ENCODE results near the gene EHD4.

Gene EHD4

DNA sequence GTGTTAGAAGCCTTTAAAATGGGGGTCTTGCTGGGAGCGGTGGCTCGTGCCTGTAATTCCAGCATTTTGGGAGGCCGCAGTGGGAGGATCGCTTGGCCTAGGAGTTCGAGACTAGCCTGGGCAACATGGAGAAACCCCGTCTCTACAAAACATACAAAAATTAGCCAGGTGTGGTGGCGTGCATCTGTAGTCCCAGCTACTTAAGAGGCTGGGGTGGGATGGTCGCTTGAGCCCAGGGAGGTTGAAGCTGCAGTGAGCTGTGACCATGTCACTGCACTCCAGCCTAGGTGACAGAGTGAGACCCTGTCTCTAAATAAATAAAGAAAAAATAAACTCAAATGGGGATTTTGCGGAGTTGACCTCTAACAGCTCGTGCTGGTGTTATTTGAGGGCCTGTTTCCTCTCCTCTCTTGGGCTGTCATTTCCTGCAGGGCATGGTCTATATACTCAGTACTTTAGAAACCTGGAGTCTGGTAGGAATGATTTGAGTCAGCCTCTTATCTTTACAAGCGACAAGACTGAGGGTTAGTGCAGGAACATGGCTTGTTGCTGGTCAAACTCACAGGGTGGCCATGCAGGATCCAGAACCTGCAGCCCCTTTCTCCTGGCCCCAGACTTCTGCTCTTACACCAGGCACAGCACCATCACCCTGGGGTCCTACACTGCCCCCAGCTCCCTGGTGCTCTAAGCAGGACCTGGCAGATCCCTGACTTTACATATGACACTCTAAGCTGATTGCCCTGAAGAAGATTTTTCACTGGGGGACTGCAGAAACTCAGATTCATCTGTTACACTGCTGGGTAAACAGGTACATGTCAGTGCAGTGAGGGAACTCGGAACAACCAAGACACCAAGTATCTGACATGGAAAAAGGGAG is 15.1 kb downstream of the EHD4 start:
- no peak for DNase-seq (ENCODE audit: low read depth in 2 of 2)

DNA sequence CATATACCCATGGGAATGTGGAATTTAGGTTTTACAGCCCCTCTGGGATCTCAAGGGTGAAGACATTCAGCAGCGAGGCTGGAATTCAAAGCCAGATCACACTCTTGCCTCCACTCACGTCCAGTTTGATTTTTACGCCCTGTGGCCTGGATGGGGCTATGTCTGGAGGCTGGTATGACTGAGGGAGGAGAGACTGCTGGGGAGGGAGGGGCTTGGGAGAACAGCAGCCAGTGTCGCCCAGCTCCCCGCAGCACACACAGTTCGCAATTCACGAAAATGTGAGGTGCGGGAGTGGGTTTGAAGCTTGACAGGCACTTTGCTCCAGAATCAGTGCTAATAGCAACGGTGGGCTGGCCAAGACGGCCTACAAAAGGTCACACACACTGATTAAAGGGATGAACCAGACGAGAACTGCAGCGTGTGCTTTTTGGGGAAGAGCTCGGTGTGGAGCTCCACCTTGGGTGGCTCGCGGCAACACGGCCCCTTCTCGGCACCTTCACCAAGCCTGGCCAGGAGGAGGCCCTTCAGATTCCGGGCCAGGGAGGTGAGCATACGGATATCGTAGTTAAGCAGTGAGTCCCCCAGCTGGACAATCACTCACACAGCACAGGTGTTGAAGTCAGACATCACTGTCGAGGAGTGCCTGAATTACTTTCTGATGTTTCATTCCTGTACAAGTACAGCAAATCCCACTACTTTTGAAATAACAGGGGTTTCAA is 16.4 kb downstream of the EHD4 start:
- no peak for DNase-seq (ENCODE audit: low read depth in 2 of 2)

DNA sequence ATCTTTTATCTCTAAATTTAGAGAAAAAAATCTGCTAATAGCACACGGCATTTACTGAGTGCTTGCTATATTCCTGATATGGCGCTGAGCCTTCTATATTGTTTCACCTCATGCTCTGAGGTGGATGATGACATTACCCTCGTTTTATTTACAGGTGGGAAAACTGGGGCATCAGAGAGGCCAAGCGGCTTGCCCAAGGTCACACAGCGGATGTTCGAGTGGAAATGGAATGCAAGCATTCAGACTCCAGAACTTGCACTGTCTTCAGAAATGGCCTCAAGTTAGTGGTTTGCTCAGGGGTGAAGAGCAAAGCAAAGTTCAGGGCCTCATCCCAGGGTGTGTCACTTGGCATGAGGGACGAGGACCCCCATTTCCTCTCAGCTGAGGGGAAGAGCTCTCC is 17.3 kb downstream of the EHD4 start:
- DNase-seq (ENCODE audit: low read depth in 2 of 2): no peak

DNA sequence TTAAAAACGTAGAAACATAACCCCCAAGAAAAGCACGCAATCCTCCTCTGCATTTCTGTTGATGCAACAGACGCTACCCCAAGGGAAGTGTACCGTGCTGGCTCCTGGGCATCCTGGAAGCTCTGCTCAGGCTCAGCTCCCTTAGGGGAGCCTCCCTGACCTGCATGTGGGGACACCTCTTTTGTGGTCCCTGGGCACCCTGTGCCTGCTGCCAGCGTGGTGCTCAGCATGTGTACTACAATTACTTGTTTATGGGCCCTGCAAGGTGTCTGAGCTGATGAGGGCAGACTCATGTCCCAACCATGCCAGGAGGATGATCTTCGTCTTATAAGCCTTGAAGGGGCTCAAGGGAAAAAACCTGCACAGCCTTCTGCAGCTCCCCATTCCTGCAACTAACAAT is 18.3 kb downstream of the EHD4 start:
- no peak for DNase-seq (ENCODE audit: low read depth in 2 of 2)

DNA sequence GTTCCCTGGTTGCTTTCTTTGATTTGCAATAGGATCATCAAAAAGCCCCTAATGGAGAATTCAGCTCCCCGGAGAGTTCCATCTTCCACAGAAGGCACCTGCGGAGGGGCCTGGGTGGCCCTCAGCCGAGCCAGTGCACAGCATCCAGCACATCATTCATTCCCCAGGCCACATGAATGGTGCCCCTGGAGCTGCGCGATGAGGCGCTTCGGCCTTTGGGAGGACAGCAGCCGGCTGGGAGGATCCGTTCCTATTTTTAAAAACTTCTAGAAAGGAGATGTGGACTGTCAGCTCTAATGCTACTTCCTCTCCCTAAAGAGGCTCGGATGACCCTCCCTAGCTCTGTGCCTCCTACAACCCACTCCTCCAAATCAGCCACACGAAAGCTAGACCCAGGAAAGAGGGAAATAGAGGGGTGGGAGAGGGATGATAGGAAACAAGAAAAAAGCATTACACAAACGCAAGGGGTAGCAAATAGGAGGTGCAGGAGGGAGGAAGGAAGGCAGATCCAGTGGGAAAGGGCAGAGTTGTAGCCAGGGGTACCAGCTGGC is 20.3 kb downstream of the EHD4 start:
- DNase-seq (ENCODE audit: low read depth in 2 of 2): no peak

DNA sequence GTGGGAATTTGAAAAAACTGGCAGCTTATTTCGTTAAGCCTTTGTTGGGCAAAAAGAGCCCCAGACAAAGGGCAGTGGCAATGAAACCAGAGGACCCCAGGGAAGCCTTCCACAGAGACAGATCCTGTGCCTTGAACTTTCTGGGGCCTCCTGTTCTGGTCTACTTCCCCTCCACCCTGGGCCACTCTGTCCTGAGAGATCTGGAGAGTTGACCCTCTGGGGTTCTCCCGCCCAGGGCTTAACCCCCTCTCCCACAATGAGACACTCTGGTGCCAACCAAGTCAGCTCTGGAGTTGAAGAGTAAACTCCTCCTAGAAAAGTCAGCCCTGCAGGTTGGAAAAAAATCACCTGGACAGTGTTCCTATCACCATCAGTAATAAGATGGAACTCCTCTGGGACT is 20.8 kb downstream of the EHD4 start:
- DNase-seq (ENCODE audit: low read depth in 2 of 2): no peak

DNA sequence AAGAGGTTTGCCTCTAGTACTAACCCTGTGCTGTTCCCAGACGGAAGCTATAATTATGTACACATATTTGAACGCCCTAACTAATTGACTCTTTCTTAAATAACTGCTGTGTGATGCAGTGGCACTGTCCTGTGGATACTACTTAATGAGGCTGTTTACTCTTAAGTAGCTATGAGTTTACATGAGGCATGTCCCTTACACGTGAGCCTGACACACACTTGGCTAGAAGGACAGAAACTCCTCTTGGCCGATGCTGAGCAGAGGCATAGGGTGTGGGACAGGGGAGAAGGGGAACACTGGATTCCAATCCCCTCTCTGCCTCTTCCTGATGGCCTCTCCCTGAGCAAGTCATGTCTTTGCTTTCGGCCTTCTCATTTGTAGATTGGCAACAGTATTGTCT is 21.9 kb downstream of the EHD4 start:
- DNase-seq (ENCODE audit: low read depth in 2 of 2): no peak

DNA sequence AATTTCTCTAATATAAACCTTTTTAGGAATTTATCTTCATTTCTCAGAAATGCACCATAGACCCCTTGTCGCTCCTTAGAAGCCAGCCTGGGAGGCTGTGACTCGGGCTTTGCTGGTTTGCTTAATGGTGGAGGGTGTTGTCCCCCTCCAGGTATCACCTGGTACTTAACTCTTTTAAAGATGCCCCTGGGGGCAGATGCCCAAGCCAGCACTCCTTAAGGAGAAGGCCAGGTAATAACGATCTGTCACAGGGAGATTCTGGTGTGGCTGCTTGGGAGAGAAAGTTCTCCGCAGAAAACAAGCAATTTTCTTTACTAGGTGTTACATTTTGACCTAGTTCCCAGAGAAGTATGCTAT is 22.3 kb downstream of the EHD4 start:
- DNase-seq (ENCODE audit: low read depth in 2 of 2): no peak

DNA sequence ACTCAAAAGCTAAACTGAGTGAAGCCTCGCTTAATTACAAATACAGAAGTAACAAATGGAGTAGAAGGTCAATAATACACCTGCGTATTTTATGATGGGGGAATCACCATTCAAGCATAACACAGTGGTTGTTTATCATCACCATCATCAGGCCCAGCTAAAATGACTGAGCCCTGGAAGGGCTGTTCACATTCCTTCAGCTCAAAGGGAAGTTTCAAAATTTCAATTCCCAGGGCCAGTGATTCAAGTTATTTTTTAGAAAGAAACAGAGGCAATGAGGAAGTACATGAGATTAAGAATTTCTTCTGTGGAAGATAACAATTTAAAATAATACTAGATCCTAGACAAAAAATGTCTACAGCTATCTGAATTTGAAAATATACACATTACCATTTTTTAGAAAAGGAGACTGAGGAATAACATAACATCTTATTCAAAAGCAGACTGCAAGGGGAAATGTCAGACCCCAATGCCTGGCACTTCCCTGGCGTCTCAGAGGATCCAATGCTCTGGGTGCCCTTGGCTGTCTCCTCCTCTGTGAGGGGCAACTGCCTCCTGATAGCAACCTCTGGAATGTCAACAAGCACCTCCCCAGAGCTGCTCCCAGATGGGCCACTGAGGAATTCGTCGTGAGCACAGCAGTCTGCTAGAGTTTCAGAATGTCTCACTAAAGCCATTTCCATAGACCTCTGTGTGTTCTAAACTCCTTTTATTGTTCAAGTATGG is 22.8 kb downstream of the EHD4 start:
- no peak for DNase-seq (ENCODE audit: low read depth in 2 of 2)

DNA sequence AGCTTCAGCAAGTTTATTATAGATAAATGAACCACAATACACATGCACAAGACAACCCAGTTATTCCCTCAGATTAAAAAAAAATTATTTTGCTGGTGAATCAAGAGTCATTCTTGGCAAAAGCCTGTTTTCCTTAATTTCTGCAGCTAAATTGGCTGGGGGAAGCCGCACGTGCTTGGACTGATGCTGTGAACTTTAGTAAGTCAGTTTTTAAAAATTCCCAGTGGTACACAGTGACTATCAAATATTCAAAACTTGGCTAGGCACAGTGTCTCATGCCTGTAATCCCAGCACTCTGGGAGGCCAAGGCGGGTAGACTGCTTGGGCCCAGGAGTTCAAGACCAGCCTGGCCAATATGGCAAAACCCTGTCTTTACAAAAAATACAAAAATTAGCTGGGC is 23.9 kb downstream of the EHD4 start:
- no peak for DNase-seq (ENCODE audit: low read depth in 2 of 2)

DNA sequence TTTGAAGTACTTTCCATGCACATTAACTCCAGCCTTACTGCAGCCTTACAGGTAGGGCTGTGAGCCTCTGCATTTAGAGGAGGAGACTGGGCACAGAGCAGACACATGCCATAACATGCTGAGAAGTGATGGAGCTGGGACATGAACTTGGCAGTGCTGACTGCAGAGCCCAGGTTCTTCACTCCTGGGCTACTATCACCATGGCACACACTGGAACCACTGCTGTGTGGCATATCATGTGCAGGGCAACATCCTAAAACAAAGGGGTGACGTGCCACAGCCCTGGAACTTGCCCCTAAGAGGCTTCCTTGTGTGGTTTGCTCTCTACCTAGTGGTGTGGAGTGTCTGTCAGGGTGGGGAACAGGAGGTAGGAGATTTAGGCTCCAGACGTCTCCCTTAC is 25.4 kb downstream of the EHD4 start:
- DNase-seq (ENCODE audit: low read depth in 2 of 2): no peak

DNA sequence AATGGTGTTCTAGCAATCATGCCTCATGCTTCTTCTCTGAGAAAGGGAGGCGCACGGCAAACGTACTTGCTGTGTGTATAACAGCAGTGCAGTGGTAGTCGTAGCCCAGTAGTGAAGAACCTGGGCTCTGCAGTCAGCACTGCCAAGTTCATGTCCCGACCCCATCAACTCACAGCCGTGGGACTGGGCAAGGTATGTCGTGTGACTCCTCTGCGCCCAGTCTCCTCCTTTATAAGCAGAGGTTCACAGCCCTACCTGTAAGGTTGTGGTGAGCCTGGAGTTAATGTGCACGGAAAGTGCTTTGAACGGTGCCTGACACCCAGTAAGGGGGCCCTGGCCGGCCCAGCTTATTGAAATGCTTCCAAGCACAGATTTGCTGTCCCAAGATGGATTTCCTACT is 26.6 kb downstream of the EHD4 start:
- no peak for DNase-seq (ENCODE audit: low read depth in 2 of 2)

DNA sequence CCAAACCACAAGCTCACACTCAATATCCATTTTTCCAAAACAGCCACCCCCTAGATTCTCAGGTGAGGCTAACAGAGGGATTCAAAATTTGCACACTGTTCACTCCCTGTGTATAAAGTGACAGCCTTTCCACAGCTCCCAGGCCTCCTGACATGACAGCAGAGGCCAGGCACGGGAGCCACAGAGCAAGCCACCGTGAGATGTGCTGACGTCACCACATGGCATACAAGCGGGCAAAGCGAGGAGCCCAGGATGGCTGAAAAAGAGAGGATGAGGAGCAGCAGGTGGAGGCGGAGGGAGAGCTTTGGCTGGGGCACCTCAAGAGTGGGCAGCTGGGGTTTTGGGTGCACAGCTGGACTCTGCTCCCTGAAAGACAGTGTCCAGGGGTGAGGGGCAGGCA is 27.1 kb downstream of the EHD4 start:
- no peak for DNase-seq (ENCODE audit: low read depth in 2 of 2)

DNA sequence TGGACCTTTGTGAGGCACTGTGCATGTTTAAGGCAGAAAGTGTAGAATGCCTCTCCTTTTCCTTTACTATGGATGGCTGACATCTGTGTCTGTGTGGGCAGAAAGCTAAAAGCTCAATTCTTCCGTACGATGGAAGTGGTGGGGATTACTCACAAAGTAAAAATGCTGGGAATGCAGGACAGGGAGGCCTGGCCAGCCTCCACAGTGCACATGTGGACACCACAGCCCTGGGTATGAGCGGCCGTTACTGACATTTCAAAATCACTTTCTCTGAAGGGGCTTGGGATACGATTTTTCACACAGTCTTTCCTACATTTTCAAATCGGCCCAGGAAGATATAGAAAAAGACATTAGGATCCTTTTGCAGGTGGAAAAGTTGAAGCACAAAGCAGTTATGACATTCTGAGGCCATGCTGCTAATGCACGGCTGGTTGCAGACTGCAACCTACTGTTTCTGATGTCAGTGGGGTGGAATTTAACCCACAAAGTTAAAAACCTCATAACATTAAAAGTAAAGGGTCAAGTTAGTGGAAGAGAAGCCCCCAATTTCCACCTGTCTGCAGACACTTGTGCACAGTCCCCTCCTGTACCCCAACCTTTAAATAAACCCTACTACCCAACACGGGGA is 27.9 kb downstream of the EHD4 start:
- DNase-seq (ENCODE audit: low read depth in 2 of 2): peak; percentile 89 to 90

DNA sequence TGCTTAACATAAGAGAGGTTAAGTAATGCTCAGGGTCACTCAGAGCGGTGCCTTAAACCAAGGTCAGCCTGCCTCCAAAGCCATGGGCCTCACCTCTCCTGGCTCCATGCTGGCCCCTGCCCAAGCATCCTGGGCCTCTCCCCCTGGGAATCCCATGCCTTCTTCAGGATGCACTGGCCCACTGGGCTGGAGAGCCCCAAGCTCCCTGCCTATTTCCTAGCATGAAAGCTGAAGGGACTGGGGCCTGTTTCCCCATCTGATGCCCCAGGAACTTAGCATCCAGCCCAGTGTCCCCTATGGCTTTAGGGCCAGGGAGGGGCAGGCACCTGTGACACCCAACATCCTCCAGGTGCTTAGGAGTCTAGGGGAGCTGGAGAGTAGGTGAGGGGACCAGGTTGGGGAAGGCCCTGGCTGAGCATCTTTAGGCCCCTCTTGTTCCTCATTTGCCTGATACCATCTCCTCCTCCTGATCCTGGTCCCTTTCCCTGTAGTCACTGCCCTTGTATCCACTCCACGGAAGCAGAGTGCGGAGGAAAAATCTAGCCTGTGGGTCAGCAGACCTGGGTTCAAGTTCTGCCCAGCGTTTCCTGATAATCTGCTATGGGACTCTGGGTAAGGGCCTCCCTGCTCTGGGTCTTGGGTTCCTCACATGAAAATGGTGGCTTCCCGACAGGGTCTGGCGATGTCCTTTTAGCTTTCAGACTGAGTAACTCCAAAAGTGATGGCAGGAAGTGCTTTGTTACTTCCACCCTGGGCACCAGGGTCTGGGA is 28.6 kb downstream of the EHD4 start:
- DNase-seq (ENCODE audit: low read depth in 2 of 2): no peak

DNA sequence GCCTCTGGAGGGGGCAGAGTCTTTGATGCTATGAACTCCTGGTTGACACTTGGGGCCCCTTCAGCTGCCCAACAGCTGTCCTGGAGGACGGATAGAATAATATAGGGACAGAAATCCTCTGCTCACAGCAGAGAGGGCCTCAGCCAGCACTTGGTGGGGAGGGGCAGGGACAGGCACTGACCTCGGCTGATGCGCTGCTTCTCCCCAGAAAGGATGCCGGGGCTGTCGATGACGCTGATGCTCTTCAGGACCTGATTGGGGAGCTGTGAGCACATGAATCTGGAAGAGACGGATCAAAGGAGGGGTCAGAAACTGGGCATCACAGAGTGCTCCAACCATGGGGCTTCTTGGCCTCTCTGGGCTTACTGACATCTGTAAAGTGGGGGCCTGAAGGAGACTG is 29.5 kb downstream of the EHD4 start:
- DNase-seq (ENCODE audit: low read depth in 2 of 2): no peak

DNA sequence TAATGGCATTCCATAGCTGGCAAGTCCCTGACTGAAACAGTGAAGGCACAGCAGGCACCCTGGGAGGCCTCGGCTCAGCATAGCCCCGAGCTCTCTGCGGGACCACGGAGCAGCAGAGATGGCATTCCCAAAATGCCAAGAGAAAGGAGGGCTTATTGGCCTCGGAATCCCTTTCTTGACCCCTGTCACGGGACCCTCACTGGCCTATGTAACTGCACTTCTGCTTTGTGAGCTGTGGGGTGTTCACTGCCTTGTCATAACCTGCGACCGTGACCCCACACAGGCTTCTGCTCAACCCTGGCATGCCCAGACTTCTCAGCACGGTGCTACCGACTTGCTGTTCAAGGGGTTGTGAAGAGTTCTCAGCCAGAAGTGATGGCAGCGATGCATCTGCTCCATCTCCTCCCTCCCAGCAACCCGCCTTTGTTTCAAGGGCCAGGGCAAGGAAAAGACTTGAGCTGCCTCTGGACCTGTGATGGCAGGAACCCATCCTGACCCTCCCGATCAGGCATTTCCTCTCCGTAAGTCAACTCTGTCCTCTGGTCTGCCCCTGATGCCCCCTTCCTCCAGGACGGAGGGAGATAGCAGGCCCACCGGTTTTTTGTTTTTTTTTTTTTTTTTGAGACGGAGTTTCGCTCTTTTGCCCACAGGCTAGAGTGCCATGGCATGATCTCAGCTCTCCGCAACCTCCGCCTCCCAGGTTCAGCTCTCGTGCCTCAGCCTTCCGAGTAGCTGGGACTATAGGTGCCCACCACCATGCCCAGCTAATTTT is 30.5 kb downstream of the EHD4 start:
- DNase-seq (ENCODE audit: low read depth in 2 of 2): no peak

DNA sequence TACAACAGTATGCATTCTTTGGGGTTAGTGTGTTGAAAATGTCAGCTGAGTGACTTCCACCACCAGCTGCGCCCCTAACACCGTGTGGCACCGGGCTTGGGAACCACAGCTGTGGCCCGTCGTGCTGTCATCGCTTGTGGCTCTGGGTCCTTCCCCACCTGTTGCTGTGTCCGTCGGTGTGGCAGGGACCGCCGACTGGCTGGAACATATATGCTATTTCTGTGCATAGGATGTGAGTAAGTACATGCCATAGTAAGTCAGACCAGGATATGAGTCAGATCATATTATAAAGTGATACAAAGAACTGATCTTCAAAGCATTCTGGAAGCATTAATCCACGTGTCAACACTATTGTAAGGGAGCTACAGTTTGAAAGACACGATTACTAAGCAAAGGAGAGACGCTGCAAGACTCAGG is 31.9 kb downstream of the EHD4 start:
- DNase-seq (ENCODE audit: low read depth in 2 of 2): peak; percentile 66 to 74

DNA sequence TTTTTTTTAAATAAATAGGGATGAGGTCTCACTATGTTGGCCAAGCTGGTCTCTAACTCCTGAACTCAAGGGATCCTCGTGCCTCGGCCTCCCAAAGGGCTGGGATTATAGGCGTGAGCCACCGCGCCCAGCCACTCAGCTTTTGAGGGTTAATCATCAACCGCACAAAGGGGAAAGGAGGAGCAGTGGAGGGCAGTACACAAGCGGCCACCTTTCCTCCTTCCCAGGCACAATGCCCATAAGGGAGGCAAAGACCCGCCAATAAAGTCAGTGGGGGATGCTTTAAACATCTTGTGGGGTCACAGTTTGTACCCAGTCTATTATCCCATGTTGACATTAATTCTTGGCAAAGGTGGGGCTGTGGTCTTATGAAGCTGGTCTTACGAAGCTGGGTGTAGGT is 32.4 kb downstream of the EHD4 start:
- DNase-seq (ENCODE audit: low read depth in 2 of 2): no peak

DNA sequence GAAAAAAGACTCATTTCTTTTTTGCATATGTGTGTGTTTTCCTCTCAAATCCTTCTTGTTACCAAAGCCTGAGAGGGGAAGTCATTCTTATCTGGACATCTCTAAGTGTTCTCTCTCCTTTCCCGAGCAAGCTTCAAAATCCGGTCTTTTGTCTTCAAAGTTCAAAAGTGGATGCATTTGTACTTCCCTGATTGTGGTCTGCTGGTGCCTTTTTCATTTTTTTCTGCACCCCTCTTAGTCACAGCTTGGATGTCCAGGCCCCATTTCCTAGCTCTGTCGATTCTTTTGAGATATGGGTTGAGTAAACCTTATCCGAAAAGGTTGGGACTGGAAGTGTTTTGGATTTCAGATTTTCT is 34.8 kb downstream of the EHD4 start:
- DNase-seq (ENCODE audit: low read depth in 2 of 2): no peak
